GM12878 (cell line): ENCODE data around the gene IL15. TPM values are rescaled to one million over a fixed set of nuclear protein-coding genes. Genes with fewer than 3 reads are reported as not detected.

Experiments used
- ATAC-seq: fragments of 200-7000 bp; cut with Tn5 transposase; 3 replicates; pipeline ENCODE4 v1.9.1; 2020; ENCODE audit warnings: mild to moderate bottlenecking, moderate library complexity
- BruUV-seq: library from RNA; stranded (reverse); fragments of 400-500 nt; replicated peaks from 2 replicates; lab custom pipeline; 2021; lab: Mats Ljungman, UMichigan
- CTCF ChIA-PET: fragments of 300-600 bp; sonication (Branson Sonifier 250); formaldehyde crosslinking; extraction: SDS; loops from one replicate; lab custom pipeline; 2021; ENCODE audit warnings: inconsistent platforms; lab: Yijun Ruan, JAX
- POLR2A ChIA-PET: fragments of 350-600 bp; formaldehyde crosslinking; extraction: SDS; loops from one replicate; lab custom pipeline; 2021; ENCODE audit warnings: inconsistent platforms; lab: Charles Lee
- RAD21 ChIA-PET: fragments of 300-600 bp; sonication (Branson Sonifier 250); formaldehyde crosslinking; loops from one replicate; lab custom pipeline; 2023; ENCODE audit warnings: antibody characterized with exemption; ENCODE audit not compliant: unreplicated experiment; lab: Charles Lee
- SMC1A ChIA-PET: fragments of 300-600 bp; sonication (Branson Sonifier 250); formaldehyde crosslinking; loops from one replicate; lab custom pipeline; 2023; ENCODE audit not compliant: unreplicated experiment, uncharacterized antibody; lab: Charles Lee
- DNase-seq: peaks from one replicate; pipeline ENCODE4 v3.0.0-alpha.2; 2011; ENCODE audit warnings: low read depth, low spot score
- FAIRE-seq: peaks from 3 replicates; lab custom pipeline; 2011; peaks lifted over from hg19 to GRCh38; lab: Jason Lieb, UNC
- H2AFZ ChIP-seq: 2 replicates; pipeline ENCODE4 v1.6.0; 2011; ENCODE audit warnings: low read depth, low read length, control low read depth; ENCODE audit not compliant: control insufficient read depth
- H3K27ac ChIP-seq: 2 replicates; pipeline ENCODE4 v1.5.1; 2011; ENCODE audit warnings: control low read depth; ENCODE audit not compliant: control insufficient read depth, insufficient read depth
- H3K27me3 ChIP-seq, 2 experiments: replicated peaks in 1 of 2; 2 replicates each; pipeline versions ENCODE4 v1.6.0 to v1.6.1; 2011; ENCODE audit warnings: low read length in 1 of 2; ENCODE audit not compliant: control insufficient read depth in 2 of 2, insufficient read depth in 2 of 2
- H3K36me3 ChIP-seq, 2 experiments: 2 replicates each; pipeline ENCODE4 v1.5.1; 2011; ENCODE audit warnings: low read length in 1 of 2; ENCODE audit not compliant: control insufficient read depth in 2 of 2, insufficient read depth in 2 of 2
- H3K4me1 ChIP-seq: 2 replicates; pipeline ENCODE4 v1.6.1; 2011; ENCODE audit warnings: mild to moderate bottlenecking, low read length, moderate library complexity, mixed read lengths; ENCODE audit not compliant: control insufficient read depth, insufficient read depth
- H3K4me2 ChIP-seq: 2 replicates; pipeline ENCODE4 v1.6.0; 2011; ENCODE audit warnings: control low read depth; ENCODE audit not compliant: control insufficient read depth, insufficient read depth
- H3K4me3 ChIP-seq: fragments of 200-600 bp; sonication (generic); 2 replicates; pipeline ENCODE4 v1.5.1; 2016
- H3K79me2 ChIP-seq: 2 replicates; pipeline ENCODE4 v1.6.0; 2011; ENCODE audit warnings: low read length; ENCODE audit not compliant: control insufficient read depth, insufficient read depth
- H3K9ac ChIP-seq: 2 replicates; pipeline ENCODE4 v1.8.0; 2011; ENCODE audit warnings: low read length, control low read depth, mixed read lengths; ENCODE audit not compliant: control insufficient read depth, insufficient read depth
- H3K9me3 ChIP-seq: replicated peaks from 3 replicates; pipeline ENCODE4 v1.5.1; 2011; ENCODE audit warnings: mild to moderate bottlenecking, low read length; ENCODE audit not compliant: control insufficient read depth, insufficient read depth
- H4K20me1 ChIP-seq: 2 replicates; pipeline ENCODE4 v1.6.0; 2011; ENCODE audit not compliant: control insufficient read depth, insufficient read depth
- BCL11A ChIP-seq: IDR thresholded peaks from 2 replicates; pipeline ENCODE4 v1.6.1; 2011; ENCODE audit warnings: low read depth, low read length
- BMI1 ChIP-seq: fragments of 450-650 bp; IDR thresholded peaks from 2 replicates; pipeline ENCODE4 v1.6.1; 2016; ENCODE audit warnings: mild to moderate bottlenecking, moderate library complexity, borderline replicate concordance
- ETV6 ChIP-seq, 2 experiments: fragments of 450-650 bp in 1 of 2; IDR thresholded peaks in 1 of 2; conservative IDR thresholded peaks in 1 of 2; 2 replicates each; pipeline ENCODE4 v1.6.1; 2014; ENCODE audit warnings: antibody characterized with exemption in 1 of 2, borderline replicate concordance in 1 of 2, low read depth in 1 of 2, mild to moderate bottlenecking in 1 of 2, moderate library complexity in 1 of 2
- FOXM1 ChIP-seq: IDR thresholded peaks from 2 replicates; pipeline ENCODE4 v1.6.1; 2012; ENCODE audit warnings: low read depth, mild to moderate bottlenecking, inconsistent platforms, low read length, moderate library complexity
- JUNB ChIP-seq: IDR thresholded peaks from 2 replicates; pipeline ENCODE4 v1.6.1; 2016; ENCODE audit warnings: antibody characterized with exemption, mild to moderate bottlenecking
- KDM1A ChIP-seq: fragments of 200-600 bp; sonication (generic); IDR thresholded peaks from 2 replicates; pipeline ENCODE4 v1.6.1; 2016; ENCODE audit warnings: borderline replicate concordance
- NFYA ChIP-seq: IDR thresholded peaks from 2 replicates; pipeline ENCODE4 v1.6.1; 2011; ENCODE audit warnings: low read depth, mild to moderate bottlenecking, low read length, improper control_type of control experiment, borderline replicate concordance
- NKRF ChIP-seq: fragments of 450-650 bp; conservative IDR thresholded peaks from 2 replicates; pipeline ENCODE4 v1.6.1; 2017; ENCODE audit warnings: mild to moderate bottlenecking, moderate library complexity
- NR2F1 ChIP-seq: fragments of 450-650 bp; conservative IDR thresholded peaks from 2 replicates; pipeline ENCODE4 v1.6.1; 2017; ENCODE audit warnings: mild to moderate bottlenecking
- RAD21 ChIP-seq: IDR thresholded peaks from 2 replicates; pipeline ENCODE4 v1.6.1; 2011; ENCODE audit warnings: mild to moderate bottlenecking, low read depth, low read length, moderate library complexity; ENCODE audit not compliant: insufficient read depth
- RBBP5 ChIP-seq: fragments of 200-600 bp; sonication (generic); conservative IDR thresholded peaks from 2 replicates; pipeline ENCODE4 v1.6.1; 2016
- SMAD1 ChIP-seq: fragments of 450-650 bp; IDR thresholded peaks from 2 replicates; pipeline ENCODE4 v1.6.1; 2018; ENCODE audit warnings: mild to moderate bottlenecking, low read depth; ENCODE audit not compliant: partially characterized antibody
- SP1 ChIP-seq: IDR thresholded peaks from one replicate; pipeline ENCODE4 v1.6.1; 2011; ENCODE audit warnings: low read depth, low read length
- TCF12 ChIP-seq: IDR thresholded peaks from 2 replicates; pipeline ENCODE4 v1.6.1; 2011; ENCODE audit warnings: low read depth, mild to moderate bottlenecking, low read length
- WRNIP1 ChIP-seq: IDR thresholded peaks from 2 replicates; pipeline ENCODE4 v1.6.1; 2011; ENCODE audit warnings: low read depth, low read length, improper control_type of control experiment, borderline replicate concordance
- ZNF274 ChIP-seq: IDR thresholded peaks from one replicate; pipeline ENCODE4 v1.8.0; 2011; ENCODE audit not compliant: insufficient read length, insufficient read depth
- ZSCAN29 ChIP-seq: fragments of 450-650 bp; IDR thresholded peaks from 2 replicates; pipeline ENCODE4 v1.6.1; 2017; ENCODE audit warnings: mild to moderate bottlenecking, moderate library complexity
- ZZZ3 ChIP-seq: IDR thresholded peaks from 2 replicates; pipeline ENCODE4 v1.6.1; 2011; ENCODE audit warnings: low read depth; ENCODE audit not compliant: control insufficient read depth, insufficient read length
- WGBS: methylation state at CpG from one replicate; pipeline ENCODE4 v1.1.6; 2016; ENCODE audit warnings: low lambda C conversion rate; ENCODE audit not compliant: insufficient replicate concordance, insufficient coverage; ENCODE audit errors: missing lambda C conversion rate; 5-methylcytosine and 5-hydroxymethylcytosine counted together
- in situ Hi-C: fragments of 300-500 bp; cut with MboI; formaldehyde crosslinking; loops from 9 replicates; pipeline ENCODE4 v1.14.3; 2018; ENCODE audit warnings: mixed read lengths
- intact Hi-C: fragments of 100-400 bp; cut with micrococcal nuclease; formaldehyde crosslinking; loops from one replicate; pipeline ENCODE4 v1.14.2; 2022; ENCODE audit not compliant: unreplicated experiment
- polyA plus RNA-seq, 11 experiments: library from polyadenylated mRNA; depleted of rRNA in 4 of 11; unstranded in 6 of 11; stranded (reverse) in 5 of 11; fragments of >200 nt; fragmentation: Nextera tagmentation in 4 of 11; fragmentation: Illumina TruSeq in 1 of 11; extraction: Ambion mirVana in 4 of 11; extraction: Trizol in 1 of 11; gene quantifications; 1 replicate in 1 of 11; 2 replicates in 10 of 11; pipeline versions ENCODE4 v1.2.1 to v1.2.3, GENCODE V29; 2011 to 2016; ENCODE audit warnings: inconsistent platforms in 2 of 11, missing spikeins in 2 of 11, low read depth in 1 of 11
- total RNA-seq, 4 experiments: library from RNA; depleted of rRNA in 3 of 4; stranded (reverse); fragments of >200 nt in 3 of 4; fragmentation: Illumina TruSeq in 1 of 4; extraction: Trizol in 1 of 4; gene quantifications; 2 replicates each; pipeline versions ENCODE4 v1.2.1 to v1.2.3, GENCODE V29; 2013 to 2021
- TF ChIP-seq, protein P1 (sequence below): fragments of 150-350 bp; IDR thresholded peaks from 2 replicates; pipeline ENCODE4 v1.6.1; 2014; ENCODE audit warnings: mild to moderate bottlenecking, low read depth, low read length

The IL15 gene
- total and polyA plus RNA-seq, 10 of the 15 experiments (the other 5 are each of a cell fraction or from before 2014, with no cell fraction given), result 6.0 to 11.4 (median 8.2) TPM

DNA sequence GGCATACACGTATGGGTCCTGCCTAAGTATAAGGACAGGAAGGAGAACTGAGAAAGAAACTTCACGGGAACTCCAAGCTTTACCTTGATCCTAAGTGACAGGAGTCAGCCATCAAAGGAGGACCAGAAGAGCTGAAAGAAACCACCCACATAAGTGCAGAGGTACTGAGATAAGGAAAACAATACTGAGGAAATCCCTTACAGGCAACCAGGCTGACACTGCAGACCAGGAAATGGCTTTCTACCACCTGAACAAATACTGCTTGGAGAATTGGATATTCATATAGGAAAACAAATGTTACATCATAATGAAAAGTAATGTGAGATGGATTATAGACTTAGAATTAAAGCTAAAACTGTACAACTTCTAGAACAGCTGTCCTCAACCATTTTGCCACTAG is 127.0 kb downstream of the IL15 start:
- SMC1A ChIA-PET, result no interaction called here
- Histone ChIP-seq H3K9ac (no peak overlapping the region), H3K27me3 (peaks cover 0 to 2% of the 10 kb centered on the region in 2 experiments; a peak in 2 of 4 replicates), H3K36me3 (no peaks in the 10 kb centered on the region), H3K4me1 (no peaks in the 10 kb centered on the region), H3K4me3 (no peak overlapping the region), H3K9me3 (no peaks in the 10 kb centered on the region), H3K27ac (no peak overlapping the region), H2AFZ (no peak overlapping the region), H3K79me2 (no peaks in the 10 kb centered on the region), H4K20me1 (no peaks in the 10 kb centered on the region), H3K4me2 (no peak overlapping the region)
- FAIRE-seq (no peak), ATAC-seq (no peak), DNase-seq (no peak)
- CTCF ChIA-PET, result no interaction called here
- POLR2A ChIA-PET, result no interaction called here
- intact Hi-C loops (no loop called here), in situ Hi-C loops (no loop called here)
- no TSS peak for BruUV-seq
- WGBS, result 67% methylated on average over 2 of the region's 2 CpGs
- TF ChIP-seq BCL11A (no peak), SMAD1 (no peak), JUNB (no peak), NFYA (no peak), RBBP5 (no peak), TCF12 (no peak), ETV6 (conservative IDR thresholded peaks at IDR 0.05 in 1 of 2, IDR thresholded peaks at IDR 0.05 in 1 of 2; ENCODE audit: borderline replicate concordance in 1 of 2, low read depth in 1 of 2) (no peak), NR2F1 (no peak), FOXM1 (no peak), RAD21 (no peak), BMI1 (no peak), ZNF274 (no peak), ZZZ3 (no peak), ZSCAN29 (no peak), SP1 (no peak), NKRF (no peak), WRNIP1 (no peak), KDM1A (no peak)
- TF ChIP-seq, protein P1, sequence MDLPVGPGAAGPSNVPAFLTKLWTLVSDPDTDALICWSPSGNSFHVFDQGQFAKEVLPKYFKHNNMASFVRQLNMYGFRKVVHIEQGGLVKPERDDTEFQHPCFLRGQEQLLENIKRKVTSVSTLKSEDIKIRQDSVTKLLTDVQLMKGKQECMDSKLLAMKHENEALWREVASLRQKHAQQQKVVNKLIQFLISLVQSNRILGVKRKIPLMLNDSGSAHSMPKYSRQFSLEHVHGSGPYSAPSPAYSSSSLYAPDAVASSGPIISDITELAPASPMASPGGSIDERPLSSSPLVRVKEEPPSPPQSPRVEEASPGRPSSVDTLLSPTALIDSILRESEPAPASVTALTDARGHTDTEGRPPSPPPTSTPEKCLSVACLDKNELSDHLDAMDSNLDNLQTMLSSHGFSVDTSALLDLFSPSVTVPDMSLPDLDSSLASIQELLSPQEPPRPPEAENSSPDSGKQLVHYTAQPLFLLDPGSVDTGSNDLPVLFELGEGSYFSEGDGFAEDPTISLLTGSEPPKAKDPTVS, result no peak
- RAD21 ChIA-PET, result no interaction called here
